22Rv1 (cell line): Measurements from ENCODE around the gene LAMA5.

ENCODE experiments used
- CTCF ChIP-seq: fragments of 450-650 bp; IDR thresholded peaks from 2 replicates; pipeline ENCODE4 v1.5.1; 2017; ENCODE audit warnings: mild to moderate bottlenecking
- ZFX ChIP-seq: fragments of 450-650 bp; IDR thresholded peaks from 2 replicates; pipeline ENCODE4 v1.6.1; 2017; ENCODE audit warnings: antibody characterized with exemption, borderline replicate concordance

- TF ChIP-seq CTCF (no peak), ZFX (no peak)
Observed at GRCh38 chr20:62332421-62332820, 34.7 kb downstream of the LAMA5 start.
